Smooth muscle cell (in vitro differentiated cells): ENCODE data around the gene VAMP8. TPM values are rescaled to one million over a fixed set of nuclear protein-coding genes. Genes with fewer than 3 reads are reported as not detected.
A peak's percentile ranks its signal among the peaks of the same experiment; 100 is the strongest.

Experiments used
- DNase-seq: peaks from one replicate; lab custom pipeline; 2025; ENCODE audit not compliant: unreplicated experiment; lab: John Stamatoyannopoulos, UW
- H2AFZ ChIP-seq: fragments of 200-600 bp; sonication (generic); 2 replicates; pipeline ENCODE4 v1.6.0; 2016; ENCODE audit warnings: antibody characterized with exemption, low read depth, mild to moderate bottlenecking
- H3F3A ChIP-seq: fragments of 200-600 bp; sonication (generic); 2 replicates; pipeline ENCODE4 v1.6.0; 2017; ENCODE audit warnings: antibody characterized with exemption, low read depth
- H3K27ac ChIP-seq: fragments of 200-600 bp; sonication (generic); 2 replicates; pipeline ENCODE4 v1.5.1; 2016; ENCODE audit warnings: low read depth, mild to moderate bottlenecking
- H3K27me3 ChIP-seq: fragments of 200-600 bp; sonication (generic); 2 replicates; pipeline ENCODE4 v1.6.1; 2016; ENCODE audit warnings: low read depth, mild to moderate bottlenecking
- H3K36me3 ChIP-seq: fragments of 200-600 bp; sonication (generic); 2 replicates; pipeline ENCODE4 v1.5.1; 2016; ENCODE audit warnings: low read depth
- H3K4me1 ChIP-seq: fragments of 200-600 bp; sonication (generic); 2 replicates; pipeline ENCODE4 v1.5.1; 2016; ENCODE audit warnings: low read depth
- H3K4me2 ChIP-seq: fragments of 200-600 bp; sonication (generic); 2 replicates; pipeline ENCODE4 v1.6.0; 2016; ENCODE audit warnings: mild to moderate bottlenecking
- H3K4me3 ChIP-seq: fragments of 200-600 bp; sonication (generic); 2 replicates; pipeline ENCODE4 v1.5.1; 2016; ENCODE audit warnings: mild to moderate bottlenecking
- H3K79me2 ChIP-seq: fragments of 200-600 bp; sonication (generic); 2 replicates; pipeline ENCODE4 v1.6.0; 2016; ENCODE audit warnings: low read depth, mild to moderate bottlenecking
- H3K9ac ChIP-seq: fragments of 200-600 bp; sonication (generic); 2 replicates; pipeline ENCODE4 v1.6.0; 2016; ENCODE audit warnings: low read depth
- H3K9me3 ChIP-seq: fragments of 200-600 bp; sonication (generic); replicated peaks from 2 replicates; pipeline ENCODE4 v1.5.1; 2016; ENCODE audit warnings: low read depth
- H4K20me1 ChIP-seq: fragments of 200-600 bp; sonication (generic); 2 replicates; pipeline ENCODE4 v1.6.0; 2016; ENCODE audit warnings: low read depth
- WGBS: methylation state at CpG from one replicate; pipeline ENCODE4 v1.1.7; 2016; ENCODE audit warnings: low lambda C conversion rate; 5-methylcytosine and 5-hydroxymethylcytosine counted together
- polyA plus RNA-seq: library from polyadenylated mRNA; unstranded; fragments of >200 nt; fragmentation: Nextera tagmentation; extraction: Ambion mirVana; gene quantifications from 2 replicates; pipeline ENCODE4 v1.2.1, GENCODE V29; 2016
- total RNA-seq: library from RNA; depleted of rRNA; stranded (reverse); fragments of >200 nt; gene quantifications from 2 replicates; pipeline ENCODE4 v1.2.3, GENCODE V29; 2014
- TF ChIP-seq, protein P1 (sequence below): fragments of 200-600 bp; sonication (generic); IDR thresholded peaks from 2 replicates; pipeline ENCODE4 v1.5.1; 2017; ENCODE audit warnings: borderline replicate concordance, mild to moderate bottlenecking, antibody characterized with exemption; ENCODE audit not compliant: insufficient read depth, poor library complexity, severe bottlenecking

Gene VAMP8
- total and polyA plus RNA-seq, 2 experiments from 2014 or later = 15.1 to 17.5 TPM

DNA sequence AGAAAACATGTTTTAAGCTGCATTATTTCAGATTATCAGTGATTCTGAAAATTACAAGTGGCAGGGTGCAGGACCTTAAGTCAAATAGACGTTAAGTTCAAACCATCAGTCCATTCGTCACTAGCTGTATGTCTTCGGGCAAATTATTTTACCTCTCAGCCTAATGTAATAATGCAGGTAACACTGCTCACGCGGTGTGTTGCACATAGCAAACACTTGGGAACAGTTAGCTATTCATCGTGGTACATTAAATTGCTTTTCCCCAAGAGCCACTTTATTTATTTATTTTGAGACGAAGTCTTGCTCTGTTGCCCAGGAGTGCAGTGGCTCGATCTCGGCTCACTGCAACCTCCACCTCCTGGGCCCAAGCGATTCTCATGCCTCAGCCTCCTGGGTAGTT lies 28.3 kb upstream of the VAMP8 start:
- H2AFZ ChIP-seq = no peak overlapping the region
- no peak for DNase-seq
- no peak overlapping the region for H3K4me3 ChIP-seq
- peaks cover 30% of the 10 kb centered on the region for H4K20me1 ChIP-seq
- no peaks in the 10 kb centered on the region for H3K79me2 ChIP-seq
- H3F3A ChIP-seq = peaks cover 50% of the 10 kb centered on the region
- H3K27me3 ChIP-seq = no peaks in the 10 kb centered on the region
- WGBS = 96% methylated on average over 10 of the region's 10 CpGs
- peak overlapping the region; percentile 62 for H3K27ac ChIP-seq
- H3K9me3 ChIP-seq = no peaks in the 10 kb centered on the region
- H3K4me1 ChIP-seq = no peaks in the 10 kb centered on the region
- no peak overlapping the region for H3K9ac ChIP-seq
- H3K4me2 ChIP-seq = no peak overlapping the region
- H3K36me3 ChIP-seq = peaks cover 4% of the 10 kb centered on the region
- TF ChIP-seq, protein P1, sequence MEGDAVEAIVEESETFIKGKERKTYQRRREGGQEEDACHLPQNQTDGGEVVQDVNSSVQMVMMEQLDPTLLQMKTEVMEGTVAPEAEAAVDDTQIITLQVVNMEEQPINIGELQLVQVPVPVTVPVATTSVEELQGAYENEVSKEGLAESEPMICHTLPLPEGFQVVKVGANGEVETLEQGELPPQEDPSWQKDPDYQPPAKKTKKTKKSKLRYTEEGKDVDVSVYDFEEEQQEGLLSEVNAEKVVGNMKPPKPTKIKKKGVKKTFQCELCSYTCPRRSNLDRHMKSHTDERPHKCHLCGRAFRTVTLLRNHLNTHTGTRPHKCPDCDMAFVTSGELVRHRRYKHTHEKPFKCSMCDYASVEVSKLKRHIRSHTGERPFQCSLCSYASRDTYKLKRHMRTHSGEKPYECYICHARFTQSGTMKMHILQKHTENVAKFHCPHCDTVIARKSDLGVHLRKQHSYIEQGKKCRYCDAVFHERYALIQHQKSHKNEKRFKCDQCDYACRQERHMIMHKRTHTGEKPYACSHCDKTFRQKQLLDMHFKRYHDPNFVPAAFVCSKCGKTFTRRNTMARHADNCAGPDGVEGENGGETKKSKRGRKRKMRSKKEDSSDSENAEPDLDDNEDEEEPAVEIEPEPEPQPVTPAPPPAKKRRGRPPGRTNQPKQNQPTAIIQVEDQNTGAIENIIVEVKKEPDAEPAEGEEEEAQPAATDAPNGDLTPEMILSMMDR = no peak

DNA sequence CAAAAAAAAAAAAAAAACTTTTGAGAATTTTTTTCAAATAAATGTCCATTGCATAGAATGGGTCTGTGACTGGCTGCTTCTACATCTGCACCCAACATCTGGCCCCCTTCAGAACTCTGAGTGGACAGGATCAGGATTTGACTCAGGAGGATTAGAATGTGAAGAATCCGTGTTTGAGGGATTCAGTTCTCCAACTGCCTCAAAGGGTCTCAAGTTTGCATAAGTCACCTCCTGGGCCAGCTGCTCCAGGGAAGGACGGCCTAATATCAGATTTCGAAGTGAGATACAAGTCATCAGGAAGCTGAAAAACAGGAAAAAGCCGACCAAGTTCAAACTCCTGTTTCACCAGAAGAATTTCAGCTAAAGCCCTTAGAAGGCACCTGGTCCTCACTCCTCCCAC lies 27.6 kb upstream of the VAMP8 start:
- WGBS = 22% methylated on average over 4 of the region's 4 CpGs
- H3K4me3 ChIP-seq = no peak overlapping the region
- no peaks in the 10 kb centered on the region for H3K4me1 ChIP-seq
- H3K27me3 ChIP-seq = no peaks in the 10 kb centered on the region
- no peaks in the 10 kb centered on the region for H3K9me3 ChIP-seq
- peaks cover 45% of the 10 kb centered on the region for H3F3A ChIP-seq
- peaks cover 23% of the 10 kb centered on the region for H4K20me1 ChIP-seq
- peak overlapping the region; percentile 62 for H3K27ac ChIP-seq
- H2AFZ ChIP-seq = no peak overlapping the region
- peak overlapping the region; percentile 29 for H3K4me2 ChIP-seq
- no peak overlapping the region for H3K9ac ChIP-seq
- no peak for DNase-seq
- TF ChIP-seq, protein P1 = no peak
- no peaks in the 10 kb centered on the region for H3K79me2 ChIP-seq
- no peaks in the 10 kb centered on the region for H3K36me3 ChIP-seq

DNA sequence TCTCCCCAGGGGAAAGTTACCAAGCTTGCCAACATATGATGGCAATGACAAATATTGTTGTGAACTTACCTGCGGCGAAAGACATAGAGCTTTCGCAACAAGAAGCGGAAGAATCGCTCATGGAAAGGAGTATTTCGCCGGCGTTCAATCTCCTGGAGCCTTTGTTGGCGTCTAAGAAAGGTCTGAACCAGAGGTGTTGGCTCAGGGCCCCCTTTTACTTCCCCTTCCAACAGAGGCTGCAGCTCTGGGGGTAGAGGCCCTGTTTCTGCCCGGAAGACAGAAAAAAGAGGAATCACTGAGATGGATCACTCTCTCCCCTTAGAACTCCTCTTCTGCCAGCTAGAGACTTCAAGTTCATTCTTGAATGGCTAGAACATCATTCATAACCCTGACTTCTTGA lies 26.9 kb upstream of the VAMP8 start:
- Histone ChIP-seq H3K9ac (no peak overlapping the region), H3K4me1 (no peaks in the 10 kb centered on the region), H3K4me3 (no peak overlapping the region), H3K36me3 (no peaks in the 10 kb centered on the region), H2AFZ (no peak overlapping the region), H3K9me3 (no peaks in the 10 kb centered on the region), H3K27ac (peak overlapping the region; percentile 62), H3K4me2 (peak overlapping the region; percentile 29), H3K27me3 (no peaks in the 10 kb centered on the region), H4K20me1 (peaks cover 17% of the 10 kb centered on the region), H3F3A (peaks cover 41% of the 10 kb centered on the region), H3K79me2 (no peaks in the 10 kb centered on the region)
- 94% methylated on average over 10 of the region's 10 CpGs for WGBS
- TF ChIP-seq, protein P1 = no peak
- DNase-seq = no peak
